RWPE1 (cell line): Measurements from ENCODE around the gene TBRG4.

Experiments used
- CTCF ChIA-PET: fragments of 350-600 bp; sonication (Branson Sonifier 250); formaldehyde crosslinking; extraction: SDS; loops from one replicate; lab custom pipeline; 2021; lab: Yijun Ruan, JAX
- POLR2A ChIA-PET: fragments of 400-600 bp; formaldehyde crosslinking; extraction: SDS; loops from one replicate; lab custom pipeline; 2020; ENCODE audit warnings: antibody characterized with exemption; ENCODE audit not compliant: low non-redundant PET; lab: Yijun Ruan, JAX
- DNase-seq: peaks from one replicate; pipeline ENCODE4 v3.0.0; 2012; ENCODE audit warnings: low spot score
- H3K27ac ChIP-seq: fragments of 450-650 bp; 2 replicates; pipeline ENCODE4 v1.5.1; 2017
- CTCF ChIP-seq: fragments of 450-650 bp; conservative IDR thresholded peaks from 2 replicates; pipeline ENCODE4 v1.5.1; 2017; ENCODE audit warnings: low read depth, mild to moderate bottlenecking

TBRG4 gene

GRCh38 chr7:45133352-45133751 is 21.9 kb upstream of the TBRG4 start:
- ChIA-PET CTCF (interaction anchor here (0.6 kb wide), 1 partner anchor 84 kb away, joined by 4 read pairs; no protein-coding TSS in a partner anchor), POLR2A (no interaction called here)
- no peak for TF ChIP-seq CTCF
- no peak for DNase-seq
- H3K27ac ChIP-seq, result no peak overlapping the region

GRCh38 chr7:45132708-45133320 is 21.3 kb upstream of the TBRG4 start:
- ChIA-PET CTCF (no interaction called here), POLR2A (no interaction called here)
- no peak for TF ChIP-seq CTCF

GRCh38 chr7:45131891-45132290 is 20.4 kb upstream of the TBRG4 start:
- ChIA-PET CTCF (interaction anchor here (0.7 kb wide), 1 partner anchor 275 kb away, joined by 4 read pairs; no protein-coding TSS in a partner anchor), POLR2A (no interaction called here)
- no peak for DNase-seq
- TF ChIP-seq CTCF, result no peak
- no peak overlapping the region for H3K27ac ChIP-seq

More at GRCh38 chr7:45132708-45133320, 21.3 kb upstream of the TBRG4 start:
- no peak for DNase-seq
- no peak overlapping the region for H3K27ac ChIP-seq

DNA sequence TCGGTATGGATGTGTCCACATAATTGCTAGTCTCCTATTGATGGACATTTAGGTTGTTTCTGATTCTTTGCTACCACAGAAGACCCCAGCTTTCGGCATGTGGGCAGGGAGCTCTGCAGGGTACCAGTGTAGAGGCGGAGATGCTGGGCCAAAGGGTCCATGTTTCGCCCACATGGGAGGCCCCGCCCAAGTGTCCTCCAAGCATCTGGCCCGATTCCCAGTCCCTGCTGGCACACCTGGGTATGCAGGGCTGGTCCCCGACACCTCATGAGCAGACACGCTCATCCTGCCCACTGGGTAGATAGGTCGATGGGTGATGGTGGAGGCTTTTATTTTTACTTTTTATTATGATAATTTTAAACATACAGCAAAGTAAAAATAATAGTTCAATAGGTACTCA is 19.4 kb upstream of the TBRG4 start:
- POLR2A ChIA-PET, result no interaction called here
- H3K27ac ChIP-seq, result no peak overlapping the region
- TF ChIP-seq CTCF, result no peak
- no peak for DNase-seq
- CTCF ChIA-PET, result no interaction called here

DNA sequence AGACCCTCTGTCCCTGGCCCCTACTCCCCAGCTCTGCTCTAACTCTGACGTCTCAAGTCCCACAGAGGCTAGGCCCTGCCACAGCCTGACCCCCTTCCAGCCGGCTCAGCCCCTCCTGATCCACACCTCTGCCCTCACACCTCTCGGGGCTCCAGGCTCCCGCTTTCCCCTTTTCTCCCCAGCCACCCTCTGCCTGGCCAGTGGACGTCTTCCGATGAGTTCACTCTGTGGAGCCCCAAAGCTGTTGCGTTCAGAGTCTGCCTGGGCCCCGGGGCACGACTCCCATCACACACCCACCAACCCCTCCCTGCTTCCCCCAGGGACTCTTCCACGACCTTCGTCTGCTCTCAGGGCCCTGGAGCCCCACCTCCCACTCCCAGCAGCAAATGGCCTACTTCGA is 18.4 kb upstream of the TBRG4 start:
- CTCF ChIA-PET, result no interaction called here
- TF ChIP-seq CTCF, result no peak
- DNase-seq, result no peak
- no peak overlapping the region for H3K27ac ChIP-seq
- POLR2A ChIA-PET, result no interaction called here

GRCh38 chr7:45129181-45129800 is 17.8 kb upstream of the TBRG4 start:
- TF ChIP-seq CTCF, result no peak
- no peak for DNase-seq

More at GRCh38 chr7:45129181-45129800, 17.8 kb upstream of the TBRG4 start:
- POLR2A ChIA-PET, result no interaction called here
- H3K27ac ChIP-seq, result no peak overlapping the region
- CTCF ChIA-PET, result no interaction called here
